ENCODE results near the gene FER.
"Not testable (repeated sequence)": the region's sequence is repeated elsewhere in the genome, so short reads cannot be mapped to it uniquely, and the experiment has no call there.

Gene FER

DNA sequence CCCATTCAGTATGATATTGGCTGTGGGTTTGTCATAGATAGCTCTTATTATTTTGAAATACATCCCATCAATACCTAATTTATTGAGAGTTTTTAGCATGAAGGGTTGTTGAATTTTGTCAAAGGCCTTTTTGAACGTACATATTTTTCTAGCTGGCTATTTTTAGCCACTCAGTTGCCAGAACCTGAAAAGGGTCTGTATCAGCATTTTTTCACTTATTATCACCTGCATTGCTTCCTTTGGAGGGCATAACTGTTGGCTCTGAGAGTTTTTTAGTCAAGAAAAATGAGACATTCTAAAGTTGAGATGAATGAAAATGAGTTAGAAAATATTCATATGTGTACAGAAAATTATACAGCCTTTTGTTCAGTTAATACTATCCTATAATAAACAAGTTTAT is 278.0 kb downstream of the FER start:
- not testable (repeated sequence) for DNase-seq (ENCODE audit: low read depth, low spot score); H3K27ac ChIP-seq

DNA sequence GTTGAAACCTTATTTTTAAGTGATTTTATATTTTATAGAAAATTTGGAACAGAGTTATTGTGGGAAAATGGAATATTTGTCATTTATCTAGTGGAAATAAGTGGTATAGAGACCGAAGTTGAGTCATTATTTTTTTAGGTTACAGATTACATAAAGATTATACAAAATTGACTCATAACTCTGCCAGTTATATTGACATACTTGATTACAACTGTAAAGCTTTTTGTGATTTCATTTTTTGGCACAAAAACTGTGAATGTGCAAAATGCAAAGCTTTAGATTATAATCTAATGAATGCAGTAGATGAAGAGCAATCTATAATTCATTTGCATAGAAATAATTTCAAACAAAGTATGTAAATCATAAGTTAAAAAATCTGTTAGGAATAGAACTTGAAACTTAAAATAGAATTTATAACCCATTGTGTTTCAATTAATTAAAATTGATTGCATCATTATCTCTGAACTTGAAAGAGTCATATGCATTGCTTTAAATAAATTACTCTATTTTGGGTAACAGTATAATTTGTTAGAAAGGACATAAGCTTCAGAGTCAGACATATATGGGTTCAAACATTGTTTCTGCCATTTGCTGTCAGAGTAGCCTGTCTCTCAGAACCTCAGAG is 280.4 kb downstream of the FER start:
- no peak for DNase-seq (ENCODE audit: low read depth, low spot score)
- no peak overlapping the region for H3K27ac ChIP-seq

DNA sequence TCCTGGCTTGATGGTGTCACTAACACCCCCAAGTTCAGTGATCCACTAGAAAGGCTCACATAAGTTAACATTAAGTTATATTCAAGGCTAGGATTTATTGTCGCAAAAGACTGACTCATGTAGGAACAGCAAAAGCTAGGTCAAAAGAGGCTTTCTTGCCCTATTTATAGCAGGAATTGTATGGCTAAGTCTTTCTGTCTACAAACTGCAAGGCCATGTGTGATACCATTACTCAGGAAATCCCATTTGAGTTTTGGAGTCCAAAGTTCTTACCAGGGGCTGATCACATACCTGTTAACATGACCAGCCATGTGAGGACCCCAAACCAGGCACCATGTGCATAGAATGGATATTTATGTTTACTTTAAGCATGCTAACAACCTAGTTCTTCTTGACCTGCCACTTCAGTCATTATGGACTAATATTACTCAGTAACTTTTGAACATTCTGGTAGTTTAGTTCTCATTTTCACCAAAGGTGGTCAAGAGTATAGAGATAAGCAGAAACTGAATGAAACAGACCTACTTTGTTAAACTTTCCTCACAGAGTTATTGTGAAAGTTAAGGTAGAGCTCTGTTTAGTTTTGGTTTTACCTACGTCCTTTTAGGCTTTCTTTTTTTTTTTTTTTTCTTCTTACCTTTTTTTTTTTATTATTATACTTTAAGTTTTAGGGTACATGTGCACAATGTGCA is 281.1 kb downstream of the FER start:
- no peak for DNase-seq (ENCODE audit: low read depth, low spot score)
- H3K27ac ChIP-seq = no peak overlapping the region

DNA sequence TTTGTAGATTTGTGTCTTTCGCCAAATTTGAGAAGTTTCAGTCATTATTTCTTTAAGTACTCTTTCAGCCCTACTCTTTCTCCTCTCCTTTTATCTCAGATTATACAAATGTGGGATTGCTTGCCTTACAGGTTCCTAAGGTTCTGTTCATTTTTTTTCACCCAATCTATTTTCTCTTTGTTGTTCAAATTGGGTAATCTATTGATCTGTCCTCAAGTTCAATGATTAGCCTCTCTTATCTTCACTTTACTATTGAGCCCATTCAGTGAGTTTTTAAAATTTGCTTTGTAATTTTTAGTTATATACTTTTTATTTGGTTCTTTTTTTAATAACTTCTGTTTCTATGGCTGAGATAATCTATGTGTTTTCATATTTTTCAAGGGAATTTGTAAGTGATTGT is 282.1 kb downstream of the FER start:
- DNase-seq (ENCODE audit: low read depth, low spot score) = no peak
- no peak overlapping the region for H3K27ac ChIP-seq

DNA sequence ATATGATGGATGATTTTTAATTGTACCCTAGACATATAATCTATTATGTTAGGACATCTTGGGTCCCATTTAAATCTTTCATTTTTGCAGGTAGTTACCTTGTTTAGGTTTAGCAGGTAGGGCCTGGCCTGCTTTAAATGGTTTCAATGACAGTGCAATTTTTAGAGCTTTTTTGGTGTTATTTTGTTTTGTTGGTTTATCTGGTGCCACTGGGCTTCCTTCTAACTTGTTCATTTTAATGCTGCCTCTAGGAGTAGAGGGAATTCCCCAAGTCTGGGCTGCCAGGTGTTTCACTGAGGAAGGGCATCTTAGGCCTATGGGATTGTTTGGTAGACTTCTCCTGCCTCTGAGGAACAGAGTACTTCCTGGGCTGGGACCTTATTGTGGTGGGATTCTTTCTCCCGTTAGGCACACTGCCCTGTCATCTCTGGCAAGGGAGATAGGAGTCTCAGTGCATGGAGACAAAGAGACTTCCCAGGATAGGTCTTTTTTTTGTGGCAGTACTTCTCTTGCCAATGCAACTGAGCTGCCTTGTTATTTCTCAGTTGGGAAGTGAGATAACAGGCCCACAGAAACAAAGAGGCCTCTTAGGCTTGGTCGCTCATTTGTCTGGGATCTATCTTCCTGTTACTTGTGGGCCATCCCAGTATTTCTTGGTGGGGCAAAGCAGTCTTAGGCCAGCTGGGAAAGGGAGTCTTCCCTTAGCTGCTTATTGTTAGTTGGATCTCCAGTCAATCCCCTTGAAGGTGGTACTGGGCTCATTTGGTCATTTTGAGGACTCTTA is 282.9 kb downstream of the FER start:
- H3K27ac ChIP-seq = no peak overlapping the region
- DNase-seq (ENCODE audit: low read depth, low spot score) = no peak

DNA sequence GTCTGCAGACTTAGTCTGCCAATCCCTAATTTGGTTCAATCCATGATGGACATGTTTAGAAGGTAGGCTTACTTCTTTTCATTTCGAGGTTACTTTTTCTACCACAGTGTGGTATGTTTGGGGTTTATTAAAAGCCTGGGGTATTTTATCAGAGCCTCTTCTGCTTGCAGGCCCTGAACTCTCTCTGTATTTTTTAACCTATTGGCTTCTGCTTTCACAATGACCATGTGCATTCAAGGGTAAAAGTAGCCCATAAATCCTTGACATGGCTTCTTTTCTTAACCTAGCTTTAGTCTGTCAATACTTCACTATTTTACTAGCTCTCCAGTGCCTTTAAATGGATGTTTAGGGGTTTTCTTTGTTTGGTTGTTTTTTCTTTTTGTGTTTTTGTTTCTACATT is 286.6 kb downstream of the FER start:
- DNase-seq (ENCODE audit: low read depth, low spot score) = no peak
- no peak overlapping the region for H3K27ac ChIP-seq

DNA sequence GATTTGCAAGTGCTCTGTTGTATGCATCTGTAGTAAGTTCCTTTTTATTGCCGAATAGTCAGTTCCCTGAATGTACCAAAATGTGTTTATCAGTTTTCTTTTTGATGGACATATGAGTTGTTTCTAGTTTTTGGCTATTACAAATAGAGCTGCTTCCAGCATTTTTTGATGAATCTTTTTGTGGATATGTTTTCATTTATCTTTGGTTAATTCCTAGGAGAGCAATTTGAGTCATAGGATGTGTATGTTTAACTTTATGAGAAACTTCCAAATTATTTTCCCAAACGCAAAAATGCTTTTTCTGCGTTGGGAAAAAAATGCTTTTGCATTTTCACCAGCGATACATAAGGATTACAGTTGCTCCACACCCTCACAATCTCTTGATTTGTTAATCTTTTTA is 287.7 kb downstream of the FER start:
- no peak for DNase-seq (ENCODE audit: low read depth, low spot score)
- H3K27ac ChIP-seq = no peak overlapping the region

DNA sequence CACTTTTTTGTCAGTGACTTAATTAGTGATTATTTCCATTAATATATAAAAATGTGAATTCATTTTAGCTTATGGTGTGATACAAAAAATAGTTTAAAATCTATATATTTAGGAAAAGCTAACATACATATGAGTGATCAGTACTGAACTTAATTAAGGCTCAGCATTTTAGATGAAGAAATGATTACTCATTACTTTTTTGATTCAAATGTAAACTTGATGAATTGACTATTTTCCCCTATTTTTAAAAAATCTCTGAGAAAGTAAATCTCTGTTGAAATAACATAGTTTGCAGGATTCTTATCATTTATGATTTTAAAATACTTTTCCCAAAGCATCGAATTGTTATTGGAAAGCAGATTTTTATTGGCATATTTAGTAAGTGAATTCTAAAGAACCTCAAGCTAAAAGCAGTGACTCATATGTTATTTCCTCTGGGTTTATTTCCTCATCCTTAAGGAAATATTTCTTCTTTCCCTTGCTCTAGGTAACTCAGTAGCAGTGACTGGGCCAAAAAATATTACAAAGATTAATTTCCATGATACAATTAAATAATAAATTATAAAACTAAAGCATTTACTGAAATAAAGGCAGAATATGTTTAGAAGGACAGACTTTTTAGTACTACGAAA is 290.6 kb downstream of the FER start:
- DNase-seq (ENCODE audit: low read depth, low spot score) = peak; percentile 3
- H3K27ac ChIP-seq = no peak overlapping the region

DNA sequence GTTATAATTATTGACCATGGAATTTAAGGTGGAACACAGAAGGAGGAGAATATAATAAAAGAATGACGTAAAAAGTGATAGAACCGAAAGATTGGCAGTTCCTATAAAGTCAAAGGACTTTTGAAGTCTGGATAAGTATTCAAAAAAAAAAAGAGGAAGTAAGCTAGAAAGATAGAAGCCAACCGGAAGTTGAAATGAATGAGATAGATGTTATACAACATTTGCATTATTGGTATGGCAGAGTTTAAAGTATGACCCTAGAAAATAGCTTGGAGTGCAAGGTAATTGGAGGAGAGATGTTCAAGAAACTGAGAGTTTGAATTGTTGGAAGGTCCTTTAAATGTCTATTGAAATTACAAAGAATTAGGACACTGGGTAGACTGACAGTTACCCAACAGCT is 293.6 kb downstream of the FER start:
- DNase-seq (ENCODE audit: low read depth, low spot score) = no peak
- H3K27ac ChIP-seq = no peak overlapping the region

DNA sequence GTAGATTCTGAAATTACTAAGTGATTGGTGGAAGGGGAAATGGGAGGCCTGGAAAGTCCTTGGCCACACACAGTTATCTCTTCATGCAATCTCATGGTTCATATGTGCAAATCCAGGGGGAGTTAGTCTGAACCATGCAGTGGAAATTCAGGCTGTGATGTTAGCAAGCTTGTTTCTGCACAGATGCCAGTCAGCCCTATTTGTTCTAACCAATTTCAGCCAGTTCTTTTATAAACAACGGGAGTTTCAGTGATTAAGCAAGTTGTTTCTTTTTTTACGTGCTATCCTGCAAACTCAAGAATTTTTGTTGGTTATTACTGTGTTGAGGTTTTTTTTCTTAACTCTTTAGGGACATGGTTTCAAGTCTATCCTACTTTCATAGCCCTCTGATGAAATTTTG is 298.0 kb downstream of the FER start:
- DNase-seq (ENCODE audit: low read depth, low spot score) = no peak
- H3K27ac ChIP-seq = no peak overlapping the region

DNA sequence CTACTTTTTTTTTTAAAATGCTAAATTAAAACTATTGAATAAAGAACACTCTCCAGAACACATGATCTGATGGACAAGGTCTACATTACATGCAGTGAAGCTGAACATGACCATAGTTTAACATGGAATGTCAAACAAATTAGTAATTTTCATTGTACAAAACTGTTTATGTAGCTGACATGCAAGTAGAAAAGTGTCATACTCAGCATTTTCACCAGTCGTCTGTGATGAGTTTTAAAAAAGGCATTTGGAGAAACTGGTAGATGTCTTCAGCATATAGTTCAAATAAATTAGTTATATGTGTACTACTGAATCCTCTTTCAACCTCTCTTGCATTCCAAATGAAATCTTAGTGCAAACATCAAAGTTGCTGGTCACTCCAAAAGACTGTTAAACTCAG is 301.9 kb downstream of the FER start:
- DNase-seq (ENCODE audit: low read depth, low spot score) = no peak

DNA sequence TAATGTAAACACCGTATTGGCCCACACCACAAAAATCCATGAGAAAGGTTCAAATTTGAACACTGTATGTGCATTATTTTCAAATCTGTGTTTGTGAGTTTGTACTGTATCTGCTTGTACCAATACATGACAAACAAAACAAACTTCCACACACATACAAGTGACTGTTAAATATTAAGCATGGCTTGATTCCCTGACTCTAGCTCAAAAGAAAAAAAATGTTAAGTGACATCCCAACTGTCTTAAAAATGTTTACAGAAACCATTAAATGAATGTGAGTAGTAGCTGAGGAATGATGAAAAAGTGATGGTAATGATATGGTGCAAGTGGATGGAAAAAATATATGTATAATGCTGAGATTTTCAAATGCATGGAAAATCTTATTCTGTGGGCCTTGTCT is 302.6 kb downstream of the FER start:
- H3K27ac ChIP-seq; DNase-seq (ENCODE audit: low read depth, low spot score): not testable (repeated sequence)

More for the DNA sequence above, 301.9 kb downstream of the FER start:
- H3K27ac ChIP-seq = no peak overlapping the region

DNA sequence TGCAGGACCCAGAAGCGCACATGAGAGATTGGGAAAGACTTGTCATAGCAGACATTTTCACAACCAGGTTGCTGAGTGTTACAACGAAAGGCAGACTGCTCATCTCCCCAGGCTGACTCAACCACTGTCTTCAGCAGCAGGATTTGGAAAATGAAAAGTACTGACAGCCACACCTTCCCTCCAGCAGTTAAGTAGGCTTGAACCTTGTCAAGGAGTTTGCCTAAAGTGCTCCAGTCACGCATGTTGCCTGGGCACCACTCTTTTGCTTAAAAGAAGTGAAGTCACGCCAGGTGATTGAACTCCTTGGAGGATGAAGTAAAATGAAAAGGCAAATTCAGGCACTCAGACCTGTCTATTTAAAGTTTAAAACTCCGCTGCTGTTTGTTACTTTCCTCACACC is 304.5 kb downstream of the FER start:
- not testable (repeated sequence) for H3K27ac ChIP-seq; DNase-seq (ENCODE audit: low read depth, low spot score)

DNA sequence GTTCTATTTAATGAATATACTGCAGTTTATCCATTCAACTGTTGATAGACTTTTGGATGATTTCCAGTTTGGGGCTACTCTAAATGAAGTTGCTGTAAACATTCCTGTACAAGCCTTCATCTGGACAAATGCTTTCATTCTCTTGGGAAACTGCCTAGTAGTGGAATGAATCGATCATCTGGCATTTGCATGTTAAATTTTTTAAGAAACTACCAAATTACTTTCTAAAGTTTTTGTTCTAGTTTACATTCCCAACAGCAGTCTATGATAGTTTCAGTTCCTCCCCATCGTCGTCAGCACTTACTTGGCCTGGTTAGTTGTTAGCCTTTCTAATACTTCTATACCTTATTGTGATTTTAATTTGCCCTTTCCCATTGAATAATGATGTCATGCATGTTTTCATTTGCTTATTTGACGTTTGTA is 306.3 kb downstream of the FER start:
- no peak overlapping the region for H3K27ac ChIP-seq
- no peak for DNase-seq (ENCODE audit: low read depth, low spot score)

DNA sequence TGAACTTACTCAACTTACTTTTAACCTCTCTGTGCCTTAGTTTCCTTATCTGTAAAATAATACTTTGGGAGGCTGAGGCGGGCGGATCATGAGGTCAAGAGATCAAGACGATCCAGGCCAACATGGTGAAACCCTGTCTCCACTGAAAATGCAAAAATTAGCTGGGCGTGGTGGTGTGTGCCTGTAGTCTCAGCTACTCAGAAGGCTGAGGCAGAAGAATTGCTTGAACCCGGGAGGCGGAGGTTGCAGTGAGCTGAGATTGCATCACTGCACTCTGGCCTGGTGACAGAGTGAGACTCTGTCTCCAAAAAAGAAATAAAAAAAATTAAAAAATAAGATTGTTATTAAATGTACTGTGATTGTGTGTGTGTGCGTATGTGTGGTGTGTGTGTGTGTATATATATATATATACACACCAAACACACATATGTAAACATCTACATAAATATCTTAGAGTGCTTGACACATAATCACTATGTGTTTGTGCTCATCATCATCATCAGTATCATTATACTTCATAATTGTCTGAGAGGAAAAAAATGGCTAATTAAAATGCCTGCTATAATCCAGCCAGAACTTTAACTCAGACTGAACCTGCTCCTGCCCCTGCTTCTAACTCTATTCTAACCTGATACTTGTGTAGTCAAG is 312.8 kb downstream of the FER start:
- H3K27ac ChIP-seq = no peak overlapping the region
- DNase-seq (ENCODE audit: low read depth, low spot score) = no peak

DNA sequence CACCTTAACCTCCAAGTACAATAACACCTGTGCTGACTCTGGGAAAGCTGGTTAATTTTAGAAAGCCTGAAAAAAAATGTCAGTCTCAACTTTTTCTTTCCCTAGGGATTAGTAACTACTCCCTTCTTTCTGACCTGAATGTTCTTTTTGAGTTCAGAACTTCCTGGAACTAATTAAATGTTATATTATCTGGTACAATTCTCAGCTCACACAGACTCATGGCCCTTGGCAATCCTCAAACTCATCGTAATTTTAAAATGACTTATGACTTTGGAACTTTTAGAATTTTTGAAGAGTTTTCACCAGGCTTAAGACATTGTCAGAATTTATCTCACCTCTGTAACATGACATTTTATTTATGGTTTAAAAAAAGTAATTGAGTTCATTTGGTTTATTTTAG is 315.0 kb downstream of the FER start:
- no peak for DNase-seq (ENCODE audit: low read depth, low spot score)
- no peak overlapping the region for H3K27ac ChIP-seq

DNA sequence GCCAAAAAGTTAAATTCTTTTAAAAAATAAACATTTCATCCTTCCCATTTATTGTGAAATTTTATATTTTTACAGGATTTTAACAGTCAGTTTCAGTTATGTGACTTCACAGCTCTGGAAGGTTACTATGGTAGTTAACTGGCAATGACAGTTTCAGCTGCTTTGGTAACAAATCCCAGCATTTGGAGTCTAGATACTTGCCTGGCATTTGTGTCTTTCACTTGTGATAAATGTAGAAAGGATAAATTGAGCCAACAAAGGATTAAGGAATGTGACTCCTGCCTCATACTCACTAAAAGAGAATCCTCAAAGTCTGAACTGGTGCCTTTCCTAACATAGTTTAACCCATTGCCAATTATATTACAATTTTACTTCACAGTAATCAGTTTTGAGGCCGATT is 315.5 kb downstream of the FER start:
- no peak overlapping the region for H3K27ac ChIP-seq
- no peak for DNase-seq (ENCODE audit: low read depth, low spot score)

DNA sequence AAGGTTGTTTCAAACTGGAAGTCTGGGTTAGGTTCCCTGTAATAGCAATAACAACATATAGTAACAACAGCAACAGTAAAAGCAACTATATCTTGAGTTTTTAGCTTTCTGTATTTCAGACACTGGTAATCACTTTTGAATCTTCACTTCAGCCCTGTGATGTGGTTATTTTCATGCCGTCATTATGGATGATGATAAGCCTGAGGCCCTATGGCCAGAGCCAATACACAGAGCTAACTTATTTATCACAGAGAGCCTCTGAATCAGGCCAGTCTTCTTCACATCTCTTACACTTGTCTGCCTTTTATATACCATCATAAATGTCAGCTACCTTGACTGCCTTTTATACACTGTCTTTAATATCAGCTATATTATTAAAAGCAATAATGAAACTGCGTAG is 329.0 kb downstream of the FER start:
- DNase-seq (ENCODE audit: low read depth, low spot score) = no peak
- no peak overlapping the region for H3K27ac ChIP-seq

DNA sequence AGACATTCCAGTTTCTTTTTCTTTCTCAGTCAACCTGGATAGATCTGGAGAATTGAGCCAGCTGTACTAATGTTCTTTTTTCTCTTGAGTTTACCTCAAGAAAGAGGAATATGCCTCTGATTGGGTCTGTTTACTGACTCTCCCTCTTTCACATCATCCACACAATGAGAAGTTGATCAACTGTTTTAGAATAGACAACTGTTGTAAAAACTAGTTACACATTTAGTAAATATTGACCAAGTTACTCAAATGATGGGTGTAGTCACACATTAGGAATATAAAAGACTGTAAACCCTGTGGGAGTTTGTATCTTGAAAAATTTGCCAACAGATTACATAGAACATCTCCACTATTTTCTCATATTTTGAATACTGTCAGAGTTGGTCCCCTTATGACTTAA is 330.8 kb downstream of the FER start:
- H3K27ac ChIP-seq = no peak overlapping the region
- no peak for DNase-seq (ENCODE audit: low read depth, low spot score)

DNA sequence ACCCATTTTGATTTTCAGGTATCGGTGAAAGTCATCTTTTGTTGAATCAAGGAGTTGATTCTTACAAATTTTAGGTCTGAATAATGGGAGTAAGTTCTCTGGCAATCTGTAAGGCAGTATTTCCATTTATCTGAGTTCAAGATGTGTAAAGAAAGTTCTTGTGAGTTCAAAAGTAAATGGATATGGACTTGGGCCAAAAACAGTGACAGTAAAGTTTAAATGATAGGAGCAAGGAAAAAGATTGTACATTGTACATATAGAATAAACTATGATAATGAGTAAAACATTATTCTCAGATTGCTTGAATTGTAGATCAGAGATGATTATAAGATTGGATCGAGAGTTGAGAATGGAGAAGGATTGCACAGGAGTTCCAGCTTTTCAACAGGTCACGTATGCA is 332.8 kb downstream of the FER start:
- no peak overlapping the region for H3K27ac ChIP-seq
- DNase-seq (ENCODE audit: low read depth, low spot score) = no peak

DNA sequence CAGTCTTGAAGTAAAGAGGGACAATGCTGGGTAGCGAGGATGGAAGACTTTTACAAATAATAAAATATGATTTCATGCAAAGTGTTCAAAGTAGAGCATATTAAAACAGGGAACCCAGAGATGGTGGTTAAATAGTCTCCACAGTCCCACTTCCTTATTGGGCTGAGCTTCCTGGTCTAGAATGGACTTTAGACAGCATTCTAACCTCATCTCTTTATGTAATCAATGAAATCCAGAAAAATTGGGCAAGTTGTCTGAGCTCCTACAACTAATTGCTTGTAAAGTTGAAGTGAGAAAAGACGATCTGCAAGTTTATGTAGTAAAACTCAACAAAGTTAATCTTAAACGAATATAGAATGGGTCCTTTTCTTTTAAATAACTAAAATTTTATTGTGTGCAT is 333.2 kb downstream of the FER start:
- DNase-seq (ENCODE audit: low read depth, low spot score) = no peak
- H3K27ac ChIP-seq = no peak overlapping the region
